NCI-H526 treated with DMSO at 0.1 percent for 48 hours (cell line): ENCODE results near the gene EEF1B2.
"Not testable (repeated sequence)": the region's sequence is repeated elsewhere in the genome, so short reads cannot be mapped to it uniquely, and the experiment has no call there.

ENCODE experiments used
- DNase-seq: peaks from one replicate; lab custom pipeline; 2025; lab: John Stamatoyannopoulos, UW

Gene EEF1B2

GRCh38 chr2:206164261-206164862, 4.7 kb downstream of the EEF1B2 start:
- peak; percentile 14 for DNase-seq

GRCh38 chr2:206168230-206168629, 8.5 kb downstream of the EEF1B2 start:
- DNase-seq = not testable (repeated sequence)

DNA sequence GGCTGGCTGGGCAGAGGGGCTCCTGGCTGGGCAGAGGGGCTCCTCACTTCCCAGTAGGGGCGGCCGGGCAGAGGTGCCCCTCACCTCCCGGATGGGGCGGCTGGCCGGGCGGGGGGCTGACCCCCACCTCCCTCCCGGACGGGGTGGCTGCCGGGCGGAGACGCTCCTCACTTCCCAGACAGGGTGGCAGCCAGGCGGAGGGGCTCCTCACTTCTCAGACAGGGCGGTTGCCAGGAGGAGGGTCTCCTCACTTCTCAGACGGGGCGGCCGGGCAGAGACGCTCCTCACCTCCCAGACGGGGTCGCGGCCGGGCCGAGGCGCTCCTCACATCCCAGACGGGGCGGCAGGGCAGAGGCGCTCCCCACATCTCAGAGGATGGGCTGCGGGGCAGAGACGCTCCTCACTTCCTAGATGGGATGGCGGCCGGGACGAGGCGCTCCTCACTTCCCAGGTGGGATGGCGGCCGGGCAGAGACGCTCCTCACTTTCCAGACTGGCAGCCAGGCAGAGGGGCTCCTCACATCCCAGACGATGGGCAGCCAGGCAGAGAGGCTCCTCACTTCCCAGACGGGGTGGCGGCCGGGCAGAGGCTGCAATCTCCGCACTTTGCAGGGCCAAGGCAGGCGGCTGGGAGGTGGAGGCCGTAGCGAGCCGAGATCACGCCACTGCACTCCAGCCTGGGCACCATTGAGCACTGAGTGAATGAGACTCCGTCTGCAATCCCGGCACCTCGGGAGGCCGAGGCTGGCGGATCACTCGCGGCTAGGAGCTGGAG, 12.1 kb downstream of the EEF1B2 start:
- not testable (repeated sequence) for DNase-seq

- DNase-seq = no peak
Observed at GRCh38 chr2:206173147-206173546, 13.5 kb downstream of the EEF1B2 start.

GRCh38 chr2:206176121-206176520, 16.4 kb downstream of the EEF1B2 start:
- no peak for DNase-seq

GRCh38 chr2:206176901-206177300, 17.2 kb downstream of the EEF1B2 start:
- no peak for DNase-seq

DNA sequence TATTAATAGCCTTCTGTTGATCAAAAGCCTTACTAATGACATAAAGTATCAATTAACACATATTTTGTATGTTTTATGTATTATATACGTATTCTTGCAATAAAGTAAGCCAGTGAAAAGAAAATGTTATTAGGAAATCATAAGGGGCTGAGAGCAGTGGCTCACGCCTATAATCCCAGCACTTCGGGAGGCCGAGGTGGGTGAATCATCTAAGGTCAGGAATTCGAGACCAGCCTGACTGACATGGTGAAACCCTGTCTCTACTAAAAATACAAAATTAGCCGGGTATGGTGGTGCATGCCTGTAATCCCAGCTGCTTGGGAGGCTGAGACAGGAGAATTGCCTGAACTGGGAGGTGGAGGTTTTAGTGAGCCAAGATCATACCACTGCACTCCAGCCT, 21.8 kb downstream of the EEF1B2 start:
- DNase-seq = not testable (repeated sequence)

GRCh38 chr2:206189691-206190090, 30.0 kb downstream of the EEF1B2 start:
- no peak for DNase-seq

GRCh38 chr2:206190111-206190510, 30.4 kb downstream of the EEF1B2 start:
- no peak for DNase-seq

- DNase-seq = no peak
Observed at GRCh38 chr2:206190689-206191088, 31.0 kb downstream of the EEF1B2 start.

DNA sequence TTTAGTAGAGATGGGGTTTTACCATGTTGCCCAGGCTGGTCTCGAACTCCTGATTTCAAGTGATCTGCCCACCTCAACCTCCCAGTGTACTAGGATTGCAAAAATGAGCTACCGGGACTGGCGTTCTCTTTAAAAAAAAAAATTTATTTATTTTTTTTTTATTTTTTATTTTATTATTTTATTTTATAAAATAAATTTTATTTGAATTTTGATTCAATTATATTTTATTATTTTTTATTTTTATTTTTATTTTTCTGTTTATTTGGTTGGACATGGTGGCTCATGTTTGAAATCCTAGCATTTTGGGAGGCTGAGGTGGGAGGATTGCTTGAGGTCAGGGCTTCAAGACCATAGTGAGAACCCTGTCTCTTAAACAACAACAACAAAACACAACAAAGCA, 32.5 kb downstream of the EEF1B2 start:
- DNase-seq = no peak

- no peak for DNase-seq
Observed at GRCh38 chr2:206193671-206194357, 34.1 kb downstream of the EEF1B2 start.

GRCh38 chr2:206198677-206199076, 39.0 kb downstream of the EEF1B2 start:
- DNase-seq = no peak

- no peak for DNase-seq
Observed at GRCh38 chr2:206201075-206201848, 41.6 kb downstream of the EEF1B2 start.

GRCh38 chr2:206202446-206202845, 42.8 kb downstream of the EEF1B2 start:
- DNase-seq = no peak

- DNase-seq = no peak
Observed at GRCh38 chr2:206203331-206203730, 43.6 kb downstream of the EEF1B2 start.

DNA sequence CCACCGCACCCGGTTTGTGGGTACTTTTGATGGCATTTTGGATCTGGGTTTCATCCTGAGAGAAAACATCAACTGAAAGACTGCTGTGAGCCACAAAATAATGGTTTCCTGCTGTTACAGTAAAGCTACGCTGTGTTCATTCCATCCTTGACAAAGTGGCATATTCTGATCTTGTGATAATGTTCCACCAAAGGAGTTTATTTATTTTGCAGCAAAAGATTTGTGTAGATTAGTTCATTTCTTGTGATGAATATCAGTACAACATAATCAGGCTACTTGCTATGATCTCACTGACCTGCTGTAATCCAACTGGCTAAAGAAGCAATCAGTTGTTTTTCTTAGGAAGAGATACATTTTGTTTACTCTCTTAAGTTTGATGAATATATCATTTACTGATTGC, 45.0 kb downstream of the EEF1B2 start:
- DNase-seq = no peak

GRCh38 chr2:206207316-206207715, 47.6 kb downstream of the EEF1B2 start:
- DNase-seq = not testable (repeated sequence)

DNA sequence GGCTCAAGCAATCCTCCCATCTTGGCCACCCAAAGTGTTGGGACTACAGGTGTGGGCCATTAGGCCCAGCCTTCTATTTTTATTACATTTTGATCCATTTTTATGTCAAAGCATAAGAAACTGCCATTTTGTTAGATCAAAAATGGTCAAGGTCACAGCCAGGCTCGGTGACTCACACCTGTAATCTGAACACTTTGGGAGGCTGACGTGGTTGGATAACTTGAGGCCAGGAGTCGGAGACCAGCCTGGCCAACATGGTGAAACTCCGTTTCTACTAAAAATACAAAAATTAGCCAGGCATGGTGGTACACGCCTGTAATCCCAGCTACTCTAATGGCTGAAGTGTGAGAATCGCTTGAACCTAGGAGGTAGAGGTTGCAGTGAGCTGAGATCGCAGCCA, 49.2 kb downstream of the EEF1B2 start:
- no peak for DNase-seq

DNA sequence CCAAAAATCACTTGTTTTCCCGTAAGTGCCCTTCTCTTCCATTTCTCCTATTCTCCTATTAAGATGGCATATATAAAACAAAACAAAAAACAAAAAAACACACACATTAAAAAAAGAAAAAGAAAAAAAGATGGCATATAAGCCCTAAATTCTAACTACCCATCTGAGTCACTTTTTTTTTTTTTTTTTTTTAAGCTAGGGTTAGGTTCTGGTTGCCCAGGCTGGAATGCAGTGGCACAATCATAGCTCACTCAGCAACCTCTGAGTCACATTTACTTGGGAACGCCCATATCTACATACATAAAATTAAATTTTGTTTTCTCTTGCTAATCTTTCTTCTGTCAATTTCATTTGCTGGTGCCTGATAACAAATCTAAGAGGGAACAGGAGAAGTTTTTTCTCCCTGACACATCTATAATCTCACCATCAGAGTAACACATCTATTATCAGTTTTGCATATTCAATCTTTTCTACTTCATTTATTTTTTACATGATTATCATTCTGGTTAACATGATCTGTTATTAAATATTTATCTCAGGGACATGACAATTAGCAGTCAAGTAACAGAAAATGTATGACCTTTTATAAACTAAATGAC, 52.1 kb downstream of the EEF1B2 start:
- no peak for DNase-seq
